ENCODE measurements around the gene NRXN3.

The NRXN3 gene

GRCh38 chr14:79415726-79416125 is 1245.6 kb downstream of the NRXN3 start:
- Histone ChIP-seq H3K36me3 (ENCODE audit: control insufficient read depth, insufficient read depth, low read length) (no peaks in the 10 kb centered on the region), H3K27ac (ENCODE audit: low read depth, low read length, severe bottlenecking) (no peak overlapping the region), H3K4me3 (ENCODE audit: extremely low read depth, insufficient read depth, low read length, poor library complexity, severe bottlenecking) (no peak overlapping the region), H3K4me1 (ENCODE audit: control insufficient read depth, insufficient read depth, low read length, poor library complexity, severe bottlenecking) (no peaks in the 10 kb centered on the region), H3K9me3 (ENCODE audit: control insufficient read depth, low read length) (no peaks in the 10 kb centered on the region)
- 100% methylated on average over 1 of the region's 1 CpG for WGBS, 2 experiments (ENCODE audit: insufficient coverage in 2 of 2)

- no peak overlapping the region for H3K4me3 ChIP-seq (ENCODE audit: extremely low read depth, insufficient read depth, low read length, poor library complexity, severe bottlenecking)
- no peaks in the 10 kb centered on the region for H3K4me1 ChIP-seq (ENCODE audit: control insufficient read depth, insufficient read depth, low read length, poor library complexity, severe bottlenecking)
- H3K27ac ChIP-seq (ENCODE audit: low read depth, low read length, severe bottlenecking) = no peak overlapping the region
- H3K9me3 ChIP-seq (ENCODE audit: control insufficient read depth, low read length) = no peaks in the 10 kb centered on the region
- no CpG with 5 or more reads among the region's 2 CpGs for WGBS, 2 experiments (ENCODE audit: insufficient coverage in 2 of 2)
- no peaks in the 10 kb centered on the region for H3K36me3 ChIP-seq (ENCODE audit: control insufficient read depth, insufficient read depth, low read length)
Measured at GRCh38 chr14:79417961-79418360, 1247.8 kb downstream of the NRXN3 start.

GRCh38 chr14:79418649-79419415 is 1248.7 kb downstream of the NRXN3 start:
- H3K9me3 ChIP-seq (ENCODE audit: control insufficient read depth, low read length) = no peaks in the 10 kb centered on the region
- no peaks in the 10 kb centered on the region for H3K4me1 ChIP-seq (ENCODE audit: control insufficient read depth, insufficient read depth, low read length, poor library complexity, severe bottlenecking)
- no peak overlapping the region for H3K27ac ChIP-seq (ENCODE audit: low read depth, low read length, severe bottlenecking)
- H3K36me3 ChIP-seq (ENCODE audit: control insufficient read depth, insufficient read depth, low read length) = no peaks in the 10 kb centered on the region
- WGBS, 2 experiments (ENCODE audit: insufficient coverage in 2 of 2) = 82 to 86% methylated on average over 4 of the region's 5 CpGs
- H3K4me3 ChIP-seq (ENCODE audit: extremely low read depth, insufficient read depth, low read length, poor library complexity, severe bottlenecking) = no peak overlapping the region

- no peaks in the 10 kb centered on the region for H3K9me3 ChIP-seq (ENCODE audit: control insufficient read depth, low read length)
- no CpG with 5 or more reads among the region's 1 CpG for WGBS, 2 experiments (ENCODE audit: insufficient coverage in 2 of 2)
Measured at GRCh38 chr14:79419571-79420327, 1249.6 kb downstream of the NRXN3 start.

GRCh38 chr14:79420725-79421124 is 1250.6 kb downstream of the NRXN3 start:
- no peaks in the 10 kb centered on the region for H3K4me1 ChIP-seq (ENCODE audit: control insufficient read depth, insufficient read depth, low read length, poor library complexity, severe bottlenecking)
- WGBS, 2 experiments (ENCODE audit: insufficient coverage in 2 of 2) = 88 to 100% methylated on average over 1 of the region's 2 CpGs
- no peak overlapping the region for H3K27ac ChIP-seq (ENCODE audit: low read depth, low read length, severe bottlenecking)
- no peaks in the 10 kb centered on the region for H3K9me3 ChIP-seq (ENCODE audit: control insufficient read depth, low read length)
- H3K4me3 ChIP-seq (ENCODE audit: extremely low read depth, insufficient read depth, low read length, poor library complexity, severe bottlenecking) = no peak overlapping the region
- H3K36me3 ChIP-seq (ENCODE audit: control insufficient read depth, insufficient read depth, low read length) = no peaks in the 10 kb centered on the region

More at GRCh38 chr14:79419571-79420327, 1249.6 kb downstream of the NRXN3 start:
- H3K36me3 ChIP-seq (ENCODE audit: control insufficient read depth, insufficient read depth, low read length) = no peaks in the 10 kb centered on the region
- no peak overlapping the region for H3K4me3 ChIP-seq (ENCODE audit: extremely low read depth, insufficient read depth, low read length, poor library complexity, severe bottlenecking)
- no peak overlapping the region for H3K27ac ChIP-seq (ENCODE audit: low read depth, low read length, severe bottlenecking)
- no peaks in the 10 kb centered on the region for H3K4me1 ChIP-seq (ENCODE audit: control insufficient read depth, insufficient read depth, low read length, poor library complexity, severe bottlenecking)

GRCh38 chr14:79421811-79422210 is 1251.6 kb downstream of the NRXN3 start:
- whole genome bisulfite sequencing, 2 experiments (ENCODE audit: insufficient coverage in 2 of 2) = 80% methylated on average over 1 of the region's 1 CpG; no CpG with 5 or more reads in 1 of the 2 experiments
- no peaks in the 10 kb centered on the region for H3K9me3 ChIP-seq (ENCODE audit: control insufficient read depth, low read length)

GRCh38 chr14:79424462-79424861 is 1254.3 kb downstream of the NRXN3 start:
- WGBS, 2 experiments (ENCODE audit: insufficient coverage in 2 of 2) = no CpG with 5 or more reads among the region's 1 CpG

More at GRCh38 chr14:79421811-79422210, 1251.6 kb downstream of the NRXN3 start:
- Histone ChIP-seq H3K27ac (ENCODE audit: low read depth, low read length, severe bottlenecking) (no peak overlapping the region), H3K4me1 (ENCODE audit: control insufficient read depth, insufficient read depth, low read length, poor library complexity, severe bottlenecking) (no peaks in the 10 kb centered on the region), H3K36me3 (ENCODE audit: control insufficient read depth, insufficient read depth, low read length) (no peaks in the 10 kb centered on the region), H3K4me3 (ENCODE audit: extremely low read depth, insufficient read depth, low read length, poor library complexity, severe bottlenecking) (no peak overlapping the region)

GRCh38 chr14:79426103-79426755 is 1256.1 kb downstream of the NRXN3 start:
- H3K4me3 ChIP-seq (ENCODE audit: extremely low read depth, insufficient read depth, low read length, poor library complexity, severe bottlenecking) = no peak overlapping the region
- H3K27ac ChIP-seq (ENCODE audit: low read depth, low read length, severe bottlenecking) = no peak overlapping the region
- no peaks in the 10 kb centered on the region for H3K4me1 ChIP-seq (ENCODE audit: control insufficient read depth, insufficient read depth, low read length, poor library complexity, severe bottlenecking)
- WGBS, 2 experiments (ENCODE audit: insufficient coverage in 2 of 2) = 89 to 100% methylated on average over 2 of the region's 4 CpGs
- H3K9me3 ChIP-seq (ENCODE audit: control insufficient read depth, low read length) = no peaks in the 10 kb centered on the region
- H3K36me3 ChIP-seq (ENCODE audit: control insufficient read depth, insufficient read depth, low read length) = no peaks in the 10 kb centered on the region

More at GRCh38 chr14:79424462-79424861, 1254.3 kb downstream of the NRXN3 start:
- no peaks in the 10 kb centered on the region for H3K36me3 ChIP-seq (ENCODE audit: control insufficient read depth, insufficient read depth, low read length)
- H3K27ac ChIP-seq (ENCODE audit: low read depth, low read length, severe bottlenecking) = no peak overlapping the region
- H3K4me3 ChIP-seq (ENCODE audit: extremely low read depth, insufficient read depth, low read length, poor library complexity, severe bottlenecking) = no peak overlapping the region
- H3K9me3 ChIP-seq (ENCODE audit: control insufficient read depth, low read length) = no peaks in the 10 kb centered on the region
- no peaks in the 10 kb centered on the region for H3K4me1 ChIP-seq (ENCODE audit: control insufficient read depth, insufficient read depth, low read length, poor library complexity, severe bottlenecking)

- H3K4me3 ChIP-seq (ENCODE audit: extremely low read depth, insufficient read depth, low read length, poor library complexity, severe bottlenecking) = no peak overlapping the region
- H3K9me3 ChIP-seq (ENCODE audit: control insufficient read depth, low read length) = no peaks in the 10 kb centered on the region
- no peaks in the 10 kb centered on the region for H3K4me1 ChIP-seq (ENCODE audit: control insufficient read depth, insufficient read depth, low read length, poor library complexity, severe bottlenecking)
- H3K36me3 ChIP-seq (ENCODE audit: control insufficient read depth, insufficient read depth, low read length) = no peaks in the 10 kb centered on the region
- H3K27ac ChIP-seq (ENCODE audit: low read depth, low read length, severe bottlenecking) = no peak overlapping the region
- WGBS, 2 experiments (ENCODE audit: insufficient coverage in 2 of 2) = no CpG with 5 or more reads among the region's 3 CpGs
Measured at GRCh38 chr14:79432640-79433039, 1262.5 kb downstream of the NRXN3 start.

GRCh38 chr14:79436335-79436734 is 1266.2 kb downstream of the NRXN3 start:
- Histone ChIP-seq H3K4me1 (ENCODE audit: control insufficient read depth, insufficient read depth, low read length, poor library complexity, severe bottlenecking) (no peaks in the 10 kb centered on the region), H3K9me3 (ENCODE audit: control insufficient read depth, low read length) (no peaks in the 10 kb centered on the region), H3K36me3 (ENCODE audit: control insufficient read depth, insufficient read depth, low read length) (no peaks in the 10 kb centered on the region), H3K4me3 (ENCODE audit: extremely low read depth, insufficient read depth, low read length, poor library complexity, severe bottlenecking) (no peak overlapping the region), H3K27ac (ENCODE audit: low read depth, low read length, severe bottlenecking) (no peak overlapping the region)
- WGBS, 2 experiments (ENCODE audit: insufficient coverage in 2 of 2) = no CpG with 5 or more reads among the region's 1 CpG

Data from mesodermal cell (in vitro differentiated cells).